ENCODE measurements around the gene TACR1. TPM values are rescaled to one million over a fixed set of nuclear protein-coding genes. Genes with fewer than 3 reads are reported as not detected.

Gene TACR1
- total and polyA plus RNA-seq, 2 of the 8 experiments (the other 6 are each of a cell fraction or from before 2014, with no cell fraction given): 0.09 to 0.37 TPM

GRCh38 chr2:75153221-75153620 is 46.1 kb downstream of the TACR1 start (continued):
- no peak for TF ChIP-seq CHD7 (IDR thresholded peaks at IDR 0.05; ENCODE audit: insufficient replicate concordance, low read length)
- TF ChIP-seq JUN (IDR thresholded peaks at IDR 0.05; ENCODE audit: low read depth, low read length): no peak
- TF ChIP-seq ZNF274 (IDR thresholded peaks at IDR 0.05; ENCODE audit: borderline replicate concordance, extremely low read depth, low read length): no peak
- TF ChIP-seq CBX8 (IDR thresholded peaks at IDR 0.05; ENCODE audit: borderline replicate concordance, low read depth, low read length): no peak
- no peak for TF ChIP-seq KDM5A (IDR thresholded peaks at IDR 0.05; ENCODE audit: low read length)
- TF ChIP-seq SIX5 (IDR thresholded peaks at IDR 0.05; ENCODE audit: low read depth, low read length): no peak
- TF ChIP-seq YY1 (IDR thresholded peaks at IDR 0.05; ENCODE audit: low read depth, low read length): no peak
- TF ChIP-seq SAP30 (IDR thresholded peaks at IDR 0.05; ENCODE audit: insufficient read depth, insufficient replicate concordance, low read length): no peak
- TF ChIP-seq POU5F1 (IDR thresholded peaks at IDR 0.05; ENCODE audit: low read depth, low read length): no peak
- no peak for TF ChIP-seq JUND (IDR thresholded peaks at IDR 0.05; ENCODE audit: low read length)
- TF ChIP-seq NANOG (IDR thresholded peaks at IDR 0.05; ENCODE audit: insufficient read depth, low read depth, low read length, poor library complexity, severe bottlenecking): no peak
- TF ChIP-seq RAD21 (IDR thresholded peaks at IDR 0.05 in 1 of 2, conservative IDR thresholded peaks at IDR 0.05 in 1 of 2; ENCODE audit: low read depth in 2 of 2, low read length in 2 of 2): no peak

All from H1 (cell line).